Stomach (tissue), 9 donors: ENCODE measurements around the gene ARID2. TPM values are rescaled to one million over a fixed set of nuclear protein-coding genes. Genes with fewer than 3 reads are reported as not detected.

Source experiments
- DNase-seq, 2 donors: peaks; one replicate each; pipeline versions ENCODE4 v3.0.0 to v3.0.0-alpha.2; 2013 to 2019
- H3K27ac ChIP-seq, 5 donors: fragments of 200-600 bp in 4 of 5; sonication (generic) in 4 of 5; one replicate each; pipeline ENCODE4 v1.5.1; 2013 to 2019; ENCODE audit warnings: mild to moderate bottlenecking in 1 of 5, moderate library complexity in 1 of 5
- H3K27me3 ChIP-seq, 3 donors: fragments of 200-600 bp; sonication (generic); one replicate each; pipeline ENCODE4 v1.5.1; 2017 to 2019; ENCODE audit warnings: mixed run types in 1 of 3
- H3K36me3 ChIP-seq, 4 donors: fragments of 200-600 bp; sonication (generic); 1 replicate in 3 of 4; 2 replicates in 1 of 4; pipeline ENCODE4 v1.5.1; 2016 to 2019
- H3K4me1 ChIP-seq, 4 donors: fragments of 200-600 bp; sonication (generic); one replicate each; pipeline ENCODE4 v1.5.1; 2016 to 2019
- H3K4me3 ChIP-seq, 4 donors: fragments of 200-600 bp; sonication (generic) in 3 of 4; one replicate each; pipeline ENCODE4 v1.5.1; 2016 to 2019; ENCODE audit warnings: mild to moderate bottlenecking in 1 of 4
- H3K9me3 ChIP-seq, 4 donors: fragments of 200-600 bp; sonication (generic); one replicate each; pipeline ENCODE4 v1.5.1; 2016 to 2019
- EP300 ChIP-seq: sonication (generic); formaldehyde crosslinking; IDR thresholded peaks from one replicate; pipeline ENCODE4 v1.6.1; 2017; ENCODE audit warnings: antibody characterized with exemption
- POLR2A ChIP-seq, 4 donors: fragments of 450-650 bp; IDR thresholded peaks; one replicate each; pipeline ENCODE4 v1.6.1; 2016; ENCODE audit warnings: antibody characterized with exemption in 4 of 4, control low read depth in 2 of 4, mild to moderate bottlenecking in 1 of 4, moderate library complexity in 1 of 4
- POLR2AphosphoS5 ChIP-seq, 3 donors: sonication (generic); formaldehyde crosslinking; IDR thresholded peaks; one replicate each; pipeline ENCODE4 v1.6.1; 2016; ENCODE audit warnings: antibody characterized with exemption in 3 of 3
- WGBS, 5 donors: extraction: QIAGEN DNeasy Blood & Tissue Kit in 3 of 5; methylation state at CpG; one replicate each; pipeline versions ENCODE4 v1.1.5 to v1.1.7; 2013 to 2018; 5-methylcytosine and 5-hydroxymethylcytosine counted together
- intact Hi-C: fragments of 100-400 bp; cut with DNase I; formaldehyde crosslinking; loops from one replicate; pipeline ENCODE4 v1.15.1; 2023; ENCODE audit warnings: low total_unique reads
- polyA plus RNA-seq, 3 donors: library from polyadenylated mRNA; stranded (reverse); fragments of 200-250 nt; gene quantifications; one replicate each; pipeline ENCODE4 v1.2.3, GENCODE V29; 2013
- total RNA-seq, 5 donors: library from RNA; depleted of rRNA; stranded (reverse); fragments of >200 nt; gene quantifications; one replicate each; pipeline versions ENCODE4 v1.1.0 to v1.2.3, GENCODE V29; 2014 to 2016
- TF ChIP-seq, protein P1 (sequence below), 7 experiments: fragments of 450-650 bp in 4 of 7; fragments of 200-600 bp in 3 of 7; sonication (generic) in 3 of 7; IDR thresholded peaks; one replicate each; pipeline ENCODE4 v1.5.1; 2016 to 2019; ENCODE audit warnings: antibody characterized with exemption in 7 of 7, control low read depth in 2 of 7, mild to moderate bottlenecking in 1 of 7
- donor health status: healthy with polysubstance abuse.
- donor health status: Bipolar disorder and iron deficiency.
- donor health status: healthy.

Gene ARID2
- total and polyA plus RNA-seq, 8 donors = 2.6 to 80.4 (median 13.6) TPM

DNA sequence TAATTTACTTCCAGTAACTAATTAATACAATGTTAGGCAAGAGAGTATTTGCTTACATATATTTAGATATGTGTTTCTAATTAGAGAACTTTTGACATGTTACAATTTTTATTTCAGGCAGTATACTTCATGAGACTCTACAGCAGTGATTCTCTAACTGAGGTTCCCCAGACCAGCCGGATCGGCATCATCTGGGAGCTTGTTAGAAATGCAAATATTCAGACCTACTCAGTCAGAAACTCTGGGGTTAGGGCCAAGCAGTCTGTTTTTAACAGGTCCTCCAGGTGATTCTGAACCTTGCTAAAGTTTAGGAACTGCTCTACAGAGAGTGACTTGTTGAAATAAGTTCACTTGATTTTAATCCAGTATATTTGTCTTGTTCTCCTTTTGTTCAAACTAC is 46.5 kb downstream of the ARID2 start:
- 23 to 47% (median 24%) methylated on average over 2 of the region's 2 CpGs for WGBS, 5 donors
- no peaks in the 10 kb centered on the region for H3K36me3 ChIP-seq
- H3K27ac ChIP-seq = no peak overlapping the region
- H3K4me3 ChIP-seq = no peak overlapping the region
- TF ChIP-seq EP300 = no peak
- TF ChIP-seq POLR2AphosphoS5 (IDR thresholded peaks at IDR 0.05) = no peak
- no peak for TF ChIP-seq POLR2A (IDR thresholded peaks at IDR 0.05)
- TF ChIP-seq, protein P1, sequence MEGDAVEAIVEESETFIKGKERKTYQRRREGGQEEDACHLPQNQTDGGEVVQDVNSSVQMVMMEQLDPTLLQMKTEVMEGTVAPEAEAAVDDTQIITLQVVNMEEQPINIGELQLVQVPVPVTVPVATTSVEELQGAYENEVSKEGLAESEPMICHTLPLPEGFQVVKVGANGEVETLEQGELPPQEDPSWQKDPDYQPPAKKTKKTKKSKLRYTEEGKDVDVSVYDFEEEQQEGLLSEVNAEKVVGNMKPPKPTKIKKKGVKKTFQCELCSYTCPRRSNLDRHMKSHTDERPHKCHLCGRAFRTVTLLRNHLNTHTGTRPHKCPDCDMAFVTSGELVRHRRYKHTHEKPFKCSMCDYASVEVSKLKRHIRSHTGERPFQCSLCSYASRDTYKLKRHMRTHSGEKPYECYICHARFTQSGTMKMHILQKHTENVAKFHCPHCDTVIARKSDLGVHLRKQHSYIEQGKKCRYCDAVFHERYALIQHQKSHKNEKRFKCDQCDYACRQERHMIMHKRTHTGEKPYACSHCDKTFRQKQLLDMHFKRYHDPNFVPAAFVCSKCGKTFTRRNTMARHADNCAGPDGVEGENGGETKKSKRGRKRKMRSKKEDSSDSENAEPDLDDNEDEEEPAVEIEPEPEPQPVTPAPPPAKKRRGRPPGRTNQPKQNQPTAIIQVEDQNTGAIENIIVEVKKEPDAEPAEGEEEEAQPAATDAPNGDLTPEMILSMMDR (IDR thresholded peaks at IDR 0.05) = no peak
- no peaks in the 10 kb centered on the region for H3K9me3 ChIP-seq
- H3K27me3 ChIP-seq = no peaks in the 10 kb centered on the region
- intact Hi-C loops = no loop called here
- peaks cover 8 to 56% (median 30%) of the 10 kb centered on the region in 4 donors for H3K4me1 ChIP-seq
- peak in 1 of 2 donors; percentile 18 for DNase-seq

DNA sequence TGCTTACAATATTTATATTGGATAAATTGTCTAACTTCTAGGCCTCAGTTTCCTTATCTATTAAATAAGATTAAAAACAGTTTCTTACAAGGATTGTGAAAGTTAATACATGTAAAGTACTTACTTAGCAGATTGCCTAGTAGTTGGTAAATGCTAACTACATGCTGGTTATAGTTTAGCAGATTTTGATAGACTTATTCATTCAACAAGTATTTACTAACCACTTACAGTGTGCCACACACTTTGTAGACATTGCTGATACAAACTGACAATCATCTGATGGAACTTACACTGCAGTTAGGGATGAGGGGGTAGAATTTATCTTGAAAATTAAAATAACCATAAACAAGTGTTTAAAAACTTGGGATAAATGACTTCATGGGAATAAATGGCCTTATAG is 50.4 kb downstream of the ARID2 start:
- Histone ChIP-seq H3K27ac (no peak overlapping the region), H3K36me3 (no peaks in the 10 kb centered on the region)
- no peak for DNase-seq

DNA sequence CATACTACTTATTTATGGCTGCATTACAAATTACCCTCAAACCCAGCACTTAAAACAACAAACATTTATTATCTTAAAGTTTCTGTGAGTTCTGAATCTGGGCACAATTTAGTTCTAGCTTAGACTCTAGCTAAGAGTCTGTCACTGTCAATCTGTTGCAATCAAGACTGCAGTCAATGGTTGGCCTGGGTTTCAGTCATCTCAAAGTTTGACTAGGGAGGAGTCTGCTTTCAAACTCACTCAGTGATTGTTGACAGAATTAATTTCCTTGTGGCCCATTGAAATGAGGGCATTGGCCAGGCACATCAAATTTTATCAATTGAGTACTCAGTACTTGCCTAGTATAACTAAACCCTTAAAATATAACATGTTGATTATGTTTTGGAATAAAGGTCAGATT is 51.6 kb downstream of the ARID2 start:
- Histone ChIP-seq H3K9me3 (no peaks in the 10 kb centered on the region), H3K27me3 (no peaks in the 10 kb centered on the region), H3K4me3 (no peak overlapping the region), H3K36me3 (no peaks in the 10 kb centered on the region), H3K4me1 (peaks cover 0 to 6% (median under 1%) of the 10 kb centered on the region in 4 donors), H3K27ac (no peak overlapping the region)
- intact Hi-C loops = no loop called here
- DNase-seq = no peak
- TF ChIP-seq, protein P1 (IDR thresholded peaks at IDR 0.05) = no peak
- TF ChIP-seq POLR2AphosphoS5 (IDR thresholded peaks at IDR 0.05) (no peak), POLR2A (IDR thresholded peaks at IDR 0.05) (no peak), EP300 (no peak)

More for the DNA sequence above, 50.4 kb downstream of the ARID2 start:
- Histone ChIP-seq H3K4me1 (peaks cover 2 to 18% (median 8%) of the 10 kb centered on the region in 4 donors), H3K27me3 (no peaks in the 10 kb centered on the region), H3K9me3 (no peaks in the 10 kb centered on the region), H3K4me3 (no peak overlapping the region)
- intact Hi-C loops = no loop called here
- TF ChIP-seq, protein P1 (IDR thresholded peaks at IDR 0.05) = no peak
- no peak for TF ChIP-seq EP300
- TF ChIP-seq POLR2A (IDR thresholded peaks at IDR 0.05) = no peak
- no peak for TF ChIP-seq POLR2AphosphoS5 (IDR thresholded peaks at IDR 0.05)

DNA sequence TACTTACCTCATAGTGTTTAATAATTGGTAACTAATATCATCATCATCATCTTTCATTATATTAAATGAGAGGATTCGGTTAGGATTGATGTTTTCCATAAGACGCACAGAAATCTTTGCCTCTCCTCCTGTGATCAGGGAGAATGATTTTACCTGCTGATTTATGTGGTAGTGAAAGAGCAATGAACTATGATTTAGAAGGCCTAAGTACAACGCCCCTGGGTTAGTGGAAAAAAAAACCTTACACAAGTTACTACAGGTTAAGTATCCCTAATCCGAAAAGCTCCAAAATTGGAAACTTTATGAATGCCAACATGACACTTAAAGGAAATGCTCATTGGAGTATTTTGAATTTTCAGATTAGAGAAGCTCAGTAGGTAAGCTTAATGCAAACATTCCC is 55.8 kb downstream of the ARID2 start:
- intact Hi-C loops = no loop called here

More for the DNA sequence above, 55.8 kb downstream of the ARID2 start:
- no peak for DNase-seq
- no peaks in the 10 kb centered on the region for H3K36me3 ChIP-seq
- H3K4me1 ChIP-seq = peaks cover 0 to 16% (median 8%) of the 10 kb centered on the region in 4 donors
- H3K9me3 ChIP-seq = no peaks in the 10 kb centered on the region
- H3K27ac ChIP-seq = no peak overlapping the region
- H3K27me3 ChIP-seq = no peaks in the 10 kb centered on the region
- TF ChIP-seq EP300 (no peak), POLR2A (IDR thresholded peaks at IDR 0.05) (no peak), POLR2AphosphoS5 (IDR thresholded peaks at IDR 0.05) (no peak)
- TF ChIP-seq, protein P1 (IDR thresholded peaks at IDR 0.05) = no peak
- no peak overlapping the region for H3K4me3 ChIP-seq
- WGBS, 5 donors = 95 to 97% (median 96%) methylated on average over 4 of the region's 4 CpGs
